HG03575 (cell line): ENCODE data around the gene NOC4L.
"Not testable (repeated sequence)": the region's sequence is repeated elsewhere in the genome, so short reads cannot be mapped to it uniquely, and the experiment has no call there.

Experiments
- ATAC-seq: cut with Tn5 transposase; IDR thresholded peaks from one replicate; pipeline ENCODE4 v1.9.1; 2021; ENCODE audit not compliant: unreplicated experiment, insufficient number of reproducible peaks, low FRiP score; ENCODE audit errors: extremely low read depth

The NOC4L gene

DNA sequence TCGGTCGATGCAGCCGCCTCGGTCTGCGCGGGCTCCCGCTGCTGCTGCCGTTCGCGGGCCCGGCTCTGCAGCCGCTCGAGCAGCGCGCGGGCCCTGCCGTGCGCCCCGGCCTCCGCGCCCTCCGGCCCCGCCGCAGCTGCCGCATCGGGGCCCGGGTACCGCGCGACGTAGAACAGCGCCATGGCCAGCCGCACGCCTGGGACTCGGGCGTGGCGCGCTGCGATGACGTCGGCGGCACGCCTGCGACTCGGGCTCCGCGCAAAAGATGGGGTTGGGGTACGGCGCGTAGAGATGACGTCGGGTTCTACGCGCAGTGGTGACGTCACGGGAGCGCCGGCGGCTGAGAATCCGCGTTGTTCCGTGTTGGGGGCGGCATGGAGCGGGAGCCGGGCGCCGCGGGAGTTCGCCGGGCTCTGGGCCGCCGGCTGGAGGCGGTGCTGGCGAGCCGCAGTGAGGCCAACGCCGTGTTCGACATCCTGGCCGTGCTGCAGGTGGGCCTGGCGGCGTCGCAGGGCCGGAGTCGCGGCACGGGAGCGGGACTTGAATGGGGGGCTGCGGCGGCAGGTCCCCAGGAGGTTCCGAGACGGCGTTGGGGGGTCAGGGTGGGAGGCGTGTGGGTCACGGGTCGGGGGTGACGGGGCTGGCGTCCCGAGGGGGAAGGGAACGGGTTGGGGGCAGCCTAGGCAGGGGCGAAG, at the start of gene NOC4L, which contains the start of gene DDX51:
Gene NOC4L (plus strand): TSS at position 343 of the 695 bp plus-strand sequence. CDS start 32 bp downstream, at position 375.
Gene DDX51 (minus strand): TSS at position 205 of the 695 bp plus-strand sequence. CDS start 23 bp downstream, at position 182.
- ATAC-seq: no peak

DNA sequence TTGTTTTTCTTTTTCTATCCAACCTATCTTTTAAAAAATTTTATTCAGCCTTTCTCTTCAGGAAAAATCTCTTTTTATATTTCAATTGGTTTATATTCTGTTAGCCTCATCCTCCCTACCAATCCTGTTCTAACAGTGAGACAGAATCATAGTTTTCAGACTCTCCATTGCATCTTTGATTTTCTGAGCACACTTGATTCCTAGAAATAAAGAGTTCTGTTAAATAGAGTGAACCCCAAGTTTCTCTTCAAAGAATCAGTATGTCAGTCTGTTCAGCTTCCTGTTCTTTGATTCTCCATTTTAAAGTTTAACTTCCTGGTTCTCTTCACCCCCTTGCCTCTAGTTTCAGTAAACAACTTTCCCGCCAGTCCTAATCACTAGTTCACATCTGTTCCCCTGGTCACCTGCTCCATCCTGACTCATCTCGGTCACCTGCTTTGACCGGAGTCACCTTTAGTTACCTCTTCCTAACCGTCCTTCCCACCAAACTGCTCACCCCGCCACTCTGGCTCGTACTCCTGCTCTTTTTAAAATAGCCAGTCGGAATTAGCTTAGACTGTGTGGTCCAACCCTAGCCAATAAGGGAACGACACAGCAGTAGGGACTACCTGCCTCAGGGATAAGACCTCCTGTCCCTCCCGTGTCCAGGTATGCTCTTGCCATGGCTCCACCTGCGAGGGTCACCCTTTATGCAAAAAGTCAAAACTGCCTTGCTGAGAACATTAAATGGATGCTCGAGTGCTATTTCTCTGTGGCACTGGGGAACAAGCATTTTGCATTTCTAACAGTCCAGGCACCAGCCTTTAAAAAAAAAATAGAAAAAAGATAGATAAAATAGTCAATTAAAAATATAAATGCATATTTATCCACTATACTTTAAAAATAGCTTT, 48.5 kb upstream of the NOC4L start:
- ATAC-seq: no peak

DNA sequence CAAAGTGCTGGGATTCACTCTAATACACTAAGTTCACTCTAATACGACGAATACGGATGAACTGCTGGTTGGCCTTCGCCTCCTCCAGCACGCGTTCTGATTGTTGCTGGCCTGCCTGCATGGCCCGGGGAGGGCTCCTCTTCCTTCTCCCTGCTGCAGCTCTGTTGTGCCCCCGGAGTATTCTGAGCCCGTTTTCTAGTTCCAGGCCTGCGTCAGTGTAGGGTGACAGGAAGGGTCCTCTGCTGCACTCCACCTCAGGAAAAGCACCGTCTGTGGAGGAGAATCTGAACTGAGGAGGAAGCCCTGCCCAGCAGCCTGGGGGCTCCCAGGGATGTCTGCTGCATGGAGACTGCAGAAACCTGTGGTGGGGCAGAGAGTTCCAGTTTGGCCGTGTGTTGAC, 44.5 kb upstream of the NOC4L start:
- no peak for ATAC-seq

DNA sequence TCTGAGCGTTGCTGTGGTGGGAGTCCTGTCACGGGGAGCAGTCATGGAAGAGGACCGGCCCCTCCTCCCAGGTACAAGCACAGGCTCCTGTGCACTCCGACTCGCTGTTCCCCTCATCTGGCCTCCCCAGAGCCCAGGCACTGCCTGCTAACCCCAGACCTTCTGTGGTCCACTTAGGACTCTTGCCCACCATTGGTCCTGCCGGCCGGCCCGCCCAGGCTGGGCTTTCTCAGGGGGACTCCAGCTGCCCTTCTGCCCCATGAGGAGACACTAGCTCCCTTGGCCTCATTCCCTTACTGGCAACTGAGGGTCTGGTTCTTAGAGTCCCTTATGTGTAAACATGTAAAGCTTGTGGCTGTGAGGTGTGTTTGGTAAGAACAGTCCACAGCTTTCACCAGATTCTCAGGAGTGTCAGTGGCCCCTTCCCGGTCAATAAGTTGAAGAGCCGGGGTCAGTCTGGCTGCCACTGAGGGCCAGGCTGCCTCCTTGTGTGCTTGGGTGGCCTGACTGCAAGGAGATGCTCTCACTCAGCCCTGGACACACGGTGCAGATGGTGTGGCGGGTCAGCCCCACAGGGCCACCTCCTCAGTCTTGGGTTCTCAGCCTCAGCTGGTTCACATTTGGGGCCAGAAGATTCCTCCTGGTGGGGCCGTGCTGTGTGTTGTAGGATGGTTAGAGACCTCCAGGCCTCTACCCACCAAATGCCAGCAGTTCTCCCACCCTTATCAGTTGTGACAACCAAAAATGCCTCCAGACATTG, 43.8 kb upstream of the NOC4L start:
- no peak for ATAC-seq

- ATAC-seq: no peak
Measured at GRCh38 chr12:132102297-132102696, 42.0 kb upstream of the NOC4L start.

DNA sequence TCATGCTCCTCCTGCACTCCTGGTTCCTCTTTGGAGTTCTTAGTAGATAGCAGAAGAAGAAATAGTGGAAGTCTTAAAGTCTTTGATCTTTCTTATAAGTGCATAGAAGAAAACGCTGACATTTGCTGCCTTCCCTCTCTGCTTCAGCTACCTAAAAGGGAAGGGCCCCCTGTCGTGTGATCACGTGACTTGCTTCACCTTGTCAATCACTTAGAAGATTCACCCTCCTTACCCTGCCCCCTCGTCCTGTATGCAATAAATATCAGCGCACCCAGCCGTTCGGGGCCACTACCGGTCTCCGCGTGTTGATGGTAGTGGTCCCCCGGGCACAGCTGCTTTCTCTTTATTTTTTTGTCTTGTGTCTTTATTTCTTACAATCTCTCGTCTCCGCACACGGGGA, 41.2 kb upstream of the NOC4L start:
- not testable (repeated sequence) for ATAC-seq

DNA sequence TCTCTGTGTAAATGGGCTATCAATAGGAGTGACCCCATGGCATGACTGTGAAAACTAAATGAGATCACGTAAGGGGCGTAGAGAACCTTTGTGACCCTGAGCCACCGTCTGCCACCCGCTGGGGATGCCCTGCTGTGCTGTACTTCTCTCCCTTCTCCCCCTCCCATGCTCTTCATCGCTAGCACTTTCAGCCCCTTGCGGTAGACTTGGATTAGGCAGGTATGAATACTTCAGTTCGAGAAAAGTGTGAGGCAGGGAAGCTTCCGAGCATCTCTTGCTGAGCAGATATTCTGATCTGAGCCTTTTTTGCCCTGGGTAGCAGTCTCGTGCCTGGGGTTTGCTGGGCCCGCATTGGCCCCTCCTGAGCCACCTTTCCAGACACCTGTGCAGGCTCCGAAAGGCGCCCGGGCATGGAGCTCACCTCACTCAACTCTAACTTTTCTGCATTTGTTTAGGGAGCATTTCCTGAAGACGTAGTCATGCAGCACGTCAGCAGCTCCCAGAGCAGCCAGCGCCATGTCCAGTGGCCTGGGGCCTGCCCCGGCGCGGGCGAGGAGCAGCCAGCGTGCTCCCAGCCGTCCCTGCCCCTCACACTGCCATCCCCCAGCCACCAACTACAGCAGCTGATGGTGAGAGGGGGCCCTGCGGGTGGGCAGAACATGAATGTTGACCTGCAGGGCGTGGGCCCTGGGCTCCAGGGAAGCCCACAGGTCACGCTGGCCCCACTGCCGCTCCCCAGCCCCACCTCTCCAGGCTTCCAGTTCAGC, 40.5 kb upstream of the NOC4L start:
- no peak for ATAC-seq

GRCh38 chr12:132105467-132105866, 38.8 kb upstream of the NOC4L start:
- no peak for ATAC-seq

DNA sequence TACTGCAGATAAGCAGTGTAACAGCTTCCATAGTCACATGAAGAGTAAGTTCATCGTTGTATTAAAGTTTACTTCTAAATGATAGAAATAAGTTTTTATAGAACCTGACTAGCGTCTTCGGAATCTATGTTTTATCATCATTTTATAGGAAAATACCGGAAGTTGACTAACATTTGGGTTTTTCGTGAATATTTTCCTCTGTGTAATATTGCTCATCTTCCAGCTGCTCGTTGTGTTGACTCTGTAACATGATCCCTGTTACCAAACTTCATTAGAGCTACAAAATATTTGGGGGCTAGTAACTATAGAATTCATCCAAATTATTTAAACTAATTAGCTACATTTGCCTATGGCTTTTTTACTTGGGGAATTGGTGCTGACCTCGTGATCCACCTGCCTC, 37.3 kb upstream of the NOC4L start:
- no peak for ATAC-seq

DNA sequence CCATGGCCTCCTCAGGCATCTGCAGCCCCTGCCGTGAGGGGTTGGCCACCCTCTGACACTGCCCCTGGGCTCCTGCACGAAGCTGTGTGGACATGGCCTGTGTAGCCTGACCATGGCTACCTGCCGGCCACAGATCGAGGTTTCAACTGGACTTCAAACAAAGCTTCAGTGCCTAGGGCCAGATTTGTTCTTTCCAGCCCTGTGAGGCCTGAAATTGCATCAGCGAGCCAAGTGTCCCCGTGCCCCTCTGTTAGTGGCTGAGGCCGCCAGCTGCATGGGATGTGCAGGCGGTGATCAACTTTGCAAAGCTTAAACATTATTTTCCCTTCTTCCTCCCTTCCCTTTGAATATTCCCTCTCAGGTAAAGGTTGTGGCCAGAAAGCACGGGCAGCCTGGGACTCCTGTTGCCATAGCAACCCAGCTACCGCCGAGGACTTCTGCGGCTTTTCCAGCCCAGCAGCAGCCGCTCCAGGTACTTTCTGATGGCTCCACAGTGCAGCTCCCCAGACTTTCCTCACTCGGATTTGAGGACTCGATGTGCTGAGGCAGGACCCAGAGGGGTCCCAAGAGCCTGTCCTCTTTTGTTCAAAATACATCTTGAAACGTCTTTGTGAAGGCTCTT, 35.9 kb upstream of the NOC4L start:
- ATAC-seq: no peak

DNA sequence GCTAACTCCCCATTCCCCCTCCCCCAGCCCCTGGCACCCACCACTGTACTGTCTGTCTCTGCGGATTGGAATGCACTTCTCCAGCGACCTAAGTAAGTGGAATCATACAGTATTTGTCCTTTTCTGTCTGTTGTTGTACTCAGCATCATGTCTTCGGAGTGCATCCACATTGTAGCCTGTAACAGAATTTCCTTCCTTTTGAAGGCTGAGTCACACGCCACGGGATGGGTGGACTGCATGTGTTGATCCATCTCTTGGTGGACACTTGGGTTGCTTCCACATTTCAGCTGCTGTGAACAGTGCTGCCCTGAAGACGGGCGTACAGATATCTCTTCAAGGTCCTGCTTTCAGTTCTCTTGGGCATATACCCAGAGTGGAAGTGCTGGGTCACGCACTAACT, 34.5 kb upstream of the NOC4L start:
- ATAC-seq: no peak

DNA sequence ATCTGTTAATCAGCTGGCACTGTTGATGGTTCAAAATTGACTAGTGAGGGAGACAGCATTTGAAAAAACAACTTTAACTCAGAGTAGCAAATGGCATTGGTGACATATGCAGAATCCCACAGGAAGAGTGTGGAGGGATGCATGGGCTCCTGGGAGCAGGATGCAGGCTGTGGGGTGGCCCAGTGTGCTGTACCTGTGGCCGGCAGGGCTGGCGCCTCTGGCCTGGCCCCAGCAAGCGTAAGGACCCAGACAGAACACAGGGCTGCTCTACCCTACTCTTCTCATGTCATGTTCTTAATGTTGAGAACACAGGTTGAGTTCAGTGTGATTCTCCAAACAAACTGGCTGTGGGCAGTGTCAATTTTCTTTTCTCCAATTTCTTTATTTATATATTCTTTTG, 33.6 kb upstream of the NOC4L start:
- ATAC-seq: no peak

DNA sequence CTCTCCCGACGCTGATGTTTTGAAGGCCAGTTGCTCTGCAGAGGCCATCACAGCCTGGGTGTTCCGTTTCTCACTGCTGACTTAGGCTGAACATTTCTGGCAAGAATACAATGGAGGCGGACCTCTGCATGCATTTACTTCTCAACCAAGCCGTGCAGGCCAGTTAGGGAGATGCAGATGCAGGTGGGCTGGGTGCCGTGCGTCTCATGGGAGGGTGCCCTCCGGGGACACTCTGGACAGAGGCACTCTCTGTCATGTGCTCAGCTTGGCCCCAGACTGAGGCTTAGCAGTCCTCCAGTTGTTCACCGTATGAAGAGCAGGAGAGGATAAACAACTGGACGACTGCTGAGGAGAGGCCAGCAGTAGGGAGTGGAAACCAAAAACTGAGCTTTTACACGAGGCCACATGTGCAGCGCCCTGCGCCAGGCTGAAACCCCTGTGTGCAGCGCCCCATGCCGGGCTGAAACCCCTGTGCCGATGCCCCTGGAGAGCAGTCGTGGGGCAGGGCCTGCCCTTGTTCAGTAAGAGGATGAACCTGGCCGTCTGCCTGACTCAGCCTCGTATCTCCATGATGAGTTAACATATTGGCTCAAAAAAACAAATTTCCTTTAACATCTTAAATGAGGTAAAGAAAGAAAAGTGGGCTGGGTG, 32.5 kb upstream of the NOC4L start:
- ATAC-seq: no peak

DNA sequence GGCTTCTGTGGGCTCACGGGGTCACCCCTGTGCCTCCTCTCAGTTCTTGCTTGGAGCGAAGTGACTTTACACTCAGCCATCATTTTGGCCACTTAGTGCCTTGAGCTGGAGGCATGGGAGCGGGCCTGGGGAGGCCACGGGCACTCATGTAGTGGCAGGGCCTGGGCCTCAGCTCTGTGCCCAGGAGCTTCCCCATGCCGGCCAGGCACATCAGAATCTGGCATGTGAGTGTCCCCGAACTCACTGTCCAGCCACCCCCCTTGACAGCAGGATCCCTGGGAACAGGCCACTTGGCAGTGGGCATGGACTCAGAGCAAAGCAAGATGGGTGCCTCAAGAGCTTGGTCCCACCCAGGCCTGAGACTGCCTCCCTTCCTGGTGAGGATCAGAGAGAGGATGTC, 29.6 kb upstream of the NOC4L start:
- ATAC-seq: no peak

GRCh38 chr12:132115500-132115899, 28.8 kb upstream of the NOC4L start:
- no peak for ATAC-seq

GRCh38 chr12:132116709-132117557, 27.3 kb upstream of the NOC4L start:
- ATAC-seq: no peak

DNA sequence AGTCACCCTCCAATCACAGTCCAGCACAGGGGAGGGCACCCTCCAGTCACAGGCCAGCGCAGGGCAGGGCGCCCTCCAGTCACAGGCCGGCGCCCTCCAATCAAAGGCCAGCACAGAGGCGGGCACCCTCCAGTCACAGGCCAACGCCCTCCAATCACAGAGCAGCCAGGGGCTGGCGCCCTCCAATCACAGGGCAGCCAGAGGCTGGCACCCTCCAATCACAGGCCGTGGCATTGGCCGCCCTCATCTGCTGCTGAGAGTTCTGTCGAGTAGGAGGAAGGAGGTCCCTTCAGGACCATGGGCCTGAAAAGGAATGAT, 26.7 kb upstream of the NOC4L start:
- ATAC-seq: no peak
